GM18505 (cell line): ENCODE results near the gene HARBI1.
A peak's percentile ranks its signal among the peaks of the same experiment; 100 is the strongest.
"Not testable (repeated sequence)": the region's sequence is repeated elsewhere in the genome, so short reads cannot be mapped to it uniquely, and the experiment has no call there.

Experiments
- ATAC-seq: cut with Tn5 transposase; IDR thresholded peaks from one replicate; pipeline ENCODE4 v1.9.1; 2021; ENCODE audit not compliant: unreplicated experiment
- POLR2A ChIP-seq: IDR thresholded peaks from 4 replicates; pipeline ENCODE4 v1.6.1; 2011; ENCODE audit warnings: borderline replicate concordance; ENCODE audit not compliant: insufficient read depth, insufficient read length; ENCODE audit errors: extremely low read depth

The HARBI1 gene

DNA sequence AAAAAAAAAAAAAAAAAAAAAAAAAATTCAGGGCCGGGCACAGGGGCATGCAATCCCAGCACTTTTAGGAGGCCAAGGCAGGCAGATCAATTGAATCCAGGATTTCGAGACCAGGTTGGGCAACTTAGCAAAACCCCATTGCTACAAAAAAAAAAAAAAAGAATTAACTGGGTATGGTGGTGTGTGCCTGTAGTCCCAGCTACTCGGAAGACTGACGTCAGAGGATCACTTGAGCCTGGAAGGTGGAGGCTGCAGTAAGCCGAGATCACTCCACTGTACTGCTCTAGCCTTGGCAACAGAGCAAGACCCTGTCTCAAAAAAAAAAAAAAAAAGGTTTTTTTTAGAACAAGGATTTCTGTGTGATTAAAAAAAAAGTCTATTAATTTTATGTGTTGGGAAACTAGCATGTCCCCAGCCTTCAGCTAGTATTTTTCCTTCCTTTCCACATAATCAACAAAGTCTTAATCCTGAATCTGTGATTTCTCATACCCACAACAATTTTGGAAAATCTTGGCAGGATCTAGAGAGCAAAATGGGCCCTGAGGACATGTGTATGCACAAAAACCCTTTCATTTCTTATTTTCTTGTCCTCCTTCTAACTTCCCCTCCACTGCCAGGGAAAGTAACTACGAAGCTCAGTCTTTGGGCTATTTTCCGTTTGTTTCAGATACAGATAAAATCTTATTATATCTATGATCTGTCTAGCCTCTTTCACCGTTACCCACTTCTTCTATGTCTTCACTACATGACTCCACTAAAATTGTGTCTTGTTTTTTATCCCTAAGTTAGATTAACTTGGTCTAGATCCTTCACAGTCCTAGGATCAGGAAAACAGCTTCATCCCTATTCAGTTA is 17.5 kb downstream of the HARBI1 start:
- TF ChIP-seq POLR2A: no peak
- ATAC-seq: no peak

DNA sequence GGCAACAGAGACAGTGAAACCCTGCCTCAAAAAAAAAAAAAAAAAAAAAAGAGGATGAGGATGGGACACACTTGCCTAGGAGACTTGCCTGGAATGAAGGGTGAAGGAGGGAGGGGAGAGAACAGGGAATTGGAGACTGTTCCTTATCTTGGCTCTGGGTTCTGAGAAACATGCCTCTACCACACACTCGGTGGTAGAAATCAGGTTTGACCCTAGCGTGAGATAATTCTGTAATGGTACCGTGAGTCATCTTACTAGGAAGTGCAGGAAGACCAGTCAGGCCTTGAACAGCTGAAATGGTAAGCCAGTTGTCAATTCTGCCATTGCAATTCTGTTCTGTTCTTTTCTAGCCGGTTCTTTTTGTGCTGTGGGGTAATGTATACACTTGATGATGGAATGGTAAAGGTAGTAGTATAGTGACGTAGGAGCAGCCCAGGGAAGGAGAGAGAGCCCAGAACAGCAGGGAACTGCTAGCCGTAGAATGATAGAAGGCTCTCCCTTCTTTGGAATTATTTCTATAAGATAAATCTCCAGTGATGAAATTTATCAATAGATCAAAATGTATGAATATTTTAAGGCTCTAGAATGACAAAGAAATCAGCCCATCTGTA is 19.3 kb downstream of the HARBI1 start:
- no peak for ATAC-seq
- no peak for TF ChIP-seq POLR2A

DNA sequence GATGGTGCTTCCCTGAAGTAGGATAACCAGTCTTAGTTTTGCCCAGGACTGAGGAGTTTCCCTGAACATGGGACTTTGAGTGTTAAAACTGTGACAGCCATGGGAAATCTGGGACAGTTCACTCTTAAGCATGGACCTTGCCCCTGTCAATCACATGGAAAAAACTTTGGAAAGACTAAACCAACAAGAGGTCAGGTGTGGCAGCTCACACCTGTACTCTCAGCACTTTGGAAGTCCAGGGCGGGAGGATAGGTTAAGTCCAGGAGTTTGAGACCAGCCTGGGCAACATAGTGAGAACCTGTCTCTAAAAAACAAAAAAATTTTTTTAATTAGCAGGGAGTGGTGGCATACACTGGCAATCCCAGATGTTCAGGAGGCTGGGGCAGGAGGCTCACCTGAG is 19.9 kb downstream of the HARBI1 start:
- no peak for ATAC-seq
- TF ChIP-seq POLR2A: no peak

DNA sequence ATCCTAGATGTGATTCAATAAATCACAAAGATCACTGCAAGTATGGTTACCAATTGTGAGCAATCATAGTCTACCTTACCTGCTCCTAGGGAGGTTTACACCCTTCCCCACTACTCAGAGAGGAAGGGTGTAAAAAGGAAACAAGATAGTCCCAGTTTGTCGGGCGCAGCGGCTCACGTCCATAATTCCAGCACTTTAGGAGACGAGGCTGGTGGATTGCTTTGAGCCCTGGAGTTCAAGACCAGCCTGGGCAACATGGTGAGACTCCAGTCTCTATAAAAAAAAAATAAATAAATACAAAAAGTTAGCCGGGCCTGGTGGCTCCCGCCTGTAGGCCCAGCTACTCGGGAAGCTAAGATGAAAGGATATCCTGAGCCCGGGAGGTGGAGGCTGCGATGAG is 22.2 kb downstream of the HARBI1 start:
- no peak for TF ChIP-seq POLR2A
- ATAC-seq: no peak

DNA sequence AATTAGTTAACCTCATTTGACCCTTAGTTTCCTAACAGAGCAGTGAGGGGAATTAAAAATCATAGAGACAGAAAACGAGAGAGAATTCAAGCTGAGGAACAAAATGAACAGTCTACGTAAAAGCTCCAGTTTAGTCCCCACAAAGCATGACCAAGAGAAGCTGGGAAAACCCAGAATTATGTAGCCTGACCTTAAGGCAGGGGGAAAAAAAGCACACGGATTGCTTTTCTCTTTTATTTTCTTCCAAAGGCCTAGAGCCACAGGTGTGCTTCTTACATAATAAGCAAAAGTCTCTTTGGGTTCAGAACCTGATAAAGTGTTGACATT is 22.7 kb downstream of the HARBI1 start:
- no peak for ATAC-seq
- no peak for TF ChIP-seq POLR2A

DNA sequence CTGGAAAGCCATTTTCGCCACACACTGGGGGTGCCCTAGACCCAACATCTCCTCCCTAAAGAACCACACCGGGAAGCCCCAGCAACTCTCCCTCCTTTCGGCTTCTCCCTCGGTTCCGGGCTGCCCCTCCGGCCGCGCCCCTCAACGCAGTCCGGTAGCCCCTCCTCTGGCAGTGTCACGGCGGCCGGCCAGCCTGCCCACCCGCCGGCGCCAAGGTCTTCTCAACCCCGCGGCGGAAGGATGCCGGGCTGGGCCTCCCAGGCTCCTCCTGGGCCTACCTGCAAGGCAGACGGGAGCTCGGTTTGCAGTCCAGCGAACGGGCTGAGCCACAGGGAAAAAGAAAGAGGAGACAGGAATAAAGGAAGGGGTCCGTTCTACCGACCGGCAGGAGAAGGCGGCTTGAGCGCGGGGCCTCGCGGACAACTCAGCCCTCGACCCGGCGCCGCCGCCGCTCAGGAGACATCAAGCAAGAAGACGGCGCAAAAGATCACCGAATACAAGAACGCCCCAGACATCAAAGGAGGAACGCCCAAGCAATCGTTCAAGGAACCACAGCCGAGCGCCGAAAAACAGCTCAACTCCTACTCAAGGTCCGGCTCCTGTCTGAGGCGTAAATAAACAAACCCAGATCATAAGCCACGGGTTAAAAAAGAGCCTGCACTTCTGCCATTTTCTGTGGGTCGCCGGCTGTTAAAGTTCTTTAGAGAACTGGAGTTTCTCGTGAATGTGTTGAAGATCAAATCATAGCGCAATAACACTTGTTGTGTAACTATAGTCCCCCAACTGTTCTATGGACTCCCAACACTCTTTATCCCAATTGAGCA is 23.3 kb downstream of the HARBI1 start, which contains the start of gene AMBRA1:
TSS of gene AMBRA1 (minus strand) at position 474 of the 824 bp plus-strand sequence. CDS start 45,643 bp downstream, outside the sequence.
- ATAC-seq: peak; percentile 80
- peak; percentile 70 for TF ChIP-seq POLR2A

DNA sequence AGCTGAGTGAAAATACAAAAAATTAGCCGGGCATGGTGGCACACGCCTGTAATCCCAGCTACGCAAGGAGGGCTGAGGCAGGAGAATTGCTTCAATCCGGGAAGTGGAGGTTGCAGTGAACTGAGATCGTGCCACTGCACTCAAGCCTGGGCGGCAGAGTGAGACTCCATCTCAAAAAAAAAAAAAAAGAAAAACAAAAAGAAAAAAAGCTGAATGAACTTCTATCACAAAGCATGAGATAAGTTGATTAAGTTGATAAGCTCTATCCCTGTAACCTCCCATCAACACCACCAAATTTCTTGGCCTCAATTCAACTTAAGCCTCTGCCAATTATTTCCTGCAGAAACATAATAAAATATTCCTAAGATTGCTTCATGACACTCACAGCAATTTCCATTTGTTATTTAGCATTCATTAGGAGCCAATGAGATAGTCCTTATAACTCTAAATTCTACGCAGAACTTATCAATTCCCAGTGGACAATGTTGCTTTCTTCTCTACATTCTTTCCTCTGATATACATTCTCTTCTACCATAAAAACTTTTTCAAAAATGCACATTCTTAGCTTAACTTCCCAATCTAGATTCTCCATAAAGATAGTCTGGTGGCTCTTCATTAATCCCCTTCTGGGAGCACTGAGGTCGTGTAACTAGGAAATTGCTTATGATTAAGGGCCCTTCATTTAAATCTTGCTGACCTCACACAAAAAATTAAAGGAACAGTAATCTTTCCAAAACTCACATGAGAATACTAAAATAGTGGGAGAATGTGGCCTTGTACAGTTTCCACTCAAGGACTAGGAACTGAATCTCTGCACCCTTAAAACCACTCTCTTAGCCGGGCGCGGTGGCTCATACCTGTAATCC is 26.1 kb downstream of the HARBI1 start:
- TF ChIP-seq POLR2A: no peak
- ATAC-seq: no peak

DNA sequence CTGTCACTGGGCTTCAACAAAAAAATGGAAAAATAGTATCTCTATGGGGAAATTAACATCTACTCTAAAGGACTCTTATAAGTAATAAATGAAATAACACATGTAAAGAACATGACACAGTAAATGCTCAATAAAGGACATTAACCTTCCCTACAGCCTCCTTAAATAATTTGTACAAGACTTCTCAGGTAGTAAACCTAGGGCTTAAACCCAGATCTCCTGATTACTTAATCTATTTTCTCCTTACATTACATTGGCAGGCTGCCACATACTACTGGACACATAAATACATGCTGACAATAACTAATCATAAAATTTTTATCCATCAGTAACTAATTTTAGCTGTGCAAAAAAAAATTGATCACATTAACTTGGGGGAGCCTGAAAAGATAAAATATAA is 28.1 kb downstream of the HARBI1 start:
- ATAC-seq: no peak
- TF ChIP-seq POLR2A: no peak

DNA sequence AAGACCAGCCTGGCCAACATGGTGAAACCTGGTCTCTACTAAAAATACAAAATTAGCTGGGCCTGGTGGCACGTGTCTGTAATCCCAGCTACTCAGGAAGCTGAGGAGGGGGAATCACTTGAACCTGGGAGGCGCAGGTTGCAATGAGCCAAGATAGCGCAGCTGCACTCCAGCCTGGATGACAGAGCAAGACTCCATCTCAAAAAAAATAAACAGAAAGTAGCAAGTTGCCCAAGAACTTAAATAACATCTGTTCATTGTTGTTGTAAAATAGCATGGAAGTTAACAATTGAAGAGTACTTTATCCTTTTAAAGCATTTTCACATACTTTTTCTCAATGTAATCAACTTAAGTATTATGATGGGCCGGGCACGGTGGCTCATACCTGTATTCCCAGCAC is 28.9 kb downstream of the HARBI1 start:
- ATAC-seq: no peak

DNA sequence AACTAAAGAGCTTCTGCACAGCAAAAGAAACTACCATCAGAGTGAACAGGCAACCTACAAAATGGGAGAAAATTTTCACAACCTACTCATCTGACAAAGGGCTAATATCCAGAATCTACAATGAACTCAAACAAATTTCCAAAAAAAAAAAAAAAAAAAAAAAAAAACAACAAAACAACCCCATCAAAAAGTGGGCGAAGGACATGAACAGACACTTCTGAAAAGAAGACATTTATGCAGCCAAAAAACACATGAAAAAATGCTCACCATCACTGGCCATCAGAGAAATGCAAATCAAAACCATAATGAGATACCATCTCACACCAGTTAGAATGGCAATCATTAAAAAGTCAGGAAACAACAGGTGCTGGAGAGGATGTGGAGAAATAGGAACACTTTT is 33.5 kb downstream of the HARBI1 start:
- ATAC-seq: not testable (repeated sequence)

More for the DNA sequence above, 28.9 kb downstream of the HARBI1 start:
- TF ChIP-seq POLR2A: no peak

DNA sequence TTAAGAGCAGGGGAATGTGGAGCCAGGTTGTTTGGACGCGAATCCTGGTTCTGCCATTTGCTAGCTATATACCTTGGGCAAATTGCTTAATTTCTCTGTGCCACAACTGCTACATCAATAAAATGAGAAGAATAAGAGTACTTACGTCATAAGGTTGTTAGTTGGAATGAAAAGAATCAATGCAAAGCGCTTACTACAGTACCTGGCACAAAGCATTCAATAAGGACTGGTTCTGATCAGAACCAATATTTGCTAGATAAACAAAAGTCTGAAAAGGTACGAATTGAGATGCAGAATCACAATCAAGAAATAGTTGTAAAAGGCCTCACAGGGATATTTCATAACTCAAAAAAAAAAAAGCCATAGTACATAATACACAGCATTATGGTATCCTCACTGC is 34.4 kb downstream of the HARBI1 start:
- TF ChIP-seq POLR2A: no peak
- no peak for ATAC-seq

DNA sequence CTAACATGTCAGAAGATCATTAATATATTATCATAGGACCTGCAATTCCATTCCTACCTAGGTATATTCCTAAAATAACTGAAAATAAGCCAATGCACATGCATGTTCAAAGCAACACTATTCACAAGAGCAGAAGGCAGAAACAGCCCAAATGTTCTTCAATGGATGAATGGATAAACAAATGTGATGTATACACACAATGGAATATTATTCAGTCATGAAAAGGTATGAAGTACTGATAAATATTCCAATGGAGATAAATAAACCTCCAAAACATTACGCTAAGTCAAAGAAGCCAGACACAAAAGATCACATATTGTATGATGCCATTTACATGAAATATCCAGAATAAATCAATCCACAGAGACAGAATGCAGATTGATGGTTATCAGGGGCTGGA is 40.0 kb downstream of the HARBI1 start:
- no peak for ATAC-seq

DNA sequence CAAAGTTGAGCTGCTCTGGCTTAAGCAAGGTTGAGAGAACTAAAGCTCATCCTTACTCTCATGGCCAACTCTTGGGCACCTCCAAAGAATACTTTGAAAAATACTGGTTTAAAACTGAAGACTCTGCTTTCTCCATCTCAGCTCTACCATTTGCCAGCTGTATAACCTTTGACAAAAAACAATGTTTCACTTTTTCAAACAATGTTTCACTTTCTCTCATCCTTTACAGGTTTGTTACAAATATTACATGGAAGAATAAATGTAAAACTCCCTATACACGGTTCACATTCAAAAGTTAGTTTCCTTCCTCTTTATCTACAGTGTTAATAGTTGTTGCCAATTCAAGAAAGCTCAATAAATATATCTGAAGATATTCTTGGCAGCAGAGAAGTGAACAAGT is 42.4 kb downstream of the HARBI1 start:
- ATAC-seq: no peak
- no peak for TF ChIP-seq POLR2A

More for the DNA sequence above, 40.0 kb downstream of the HARBI1 start:
- no peak for TF ChIP-seq POLR2A

DNA sequence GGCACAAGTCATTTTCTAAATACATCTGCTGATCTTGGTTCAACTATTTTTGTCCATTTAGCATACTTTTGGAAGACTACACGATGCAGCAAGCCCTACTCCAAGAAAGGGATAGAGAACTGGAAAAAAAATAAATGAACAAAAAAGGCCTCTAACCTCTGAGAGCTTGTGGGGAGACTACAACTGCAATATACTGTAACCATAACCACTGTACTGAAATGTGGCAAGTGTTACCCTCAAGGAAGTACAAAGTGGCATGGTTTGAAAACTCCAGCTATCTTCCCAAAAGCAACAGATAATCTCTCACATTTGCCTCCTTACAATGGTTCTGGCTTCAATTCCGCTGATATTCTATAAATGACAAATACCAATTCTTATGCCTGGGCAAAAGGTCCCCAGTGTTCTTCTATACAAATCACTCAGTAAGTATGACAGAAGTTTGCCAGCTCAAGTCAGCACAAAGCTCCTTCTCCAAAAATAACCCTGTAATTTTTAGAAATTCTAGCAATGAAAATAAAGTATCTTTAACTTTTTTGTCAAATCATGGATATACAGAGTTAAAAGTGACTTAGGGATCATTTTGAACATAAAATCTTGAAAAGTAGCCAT is 46.1 kb downstream of the HARBI1 start:
- no peak for TF ChIP-seq POLR2A
- no peak for ATAC-seq
